Memory B cell (primary cell): ENCODE data around the gene RAPGEF1.

Experiments used
- ATAC-seq: fragments of 150-1000 bp; cut with Tn5 transposase; 2 replicates; pipeline ENCODE4 v1.10.0; 2021; ENCODE audit warnings: low read depth, mild to moderate bottlenecking, moderate library complexity
- DNase-seq, 2 donors: peaks; one replicate each; pipeline ENCODE4 v3.0.0; 2022; ENCODE audit warnings: low spot score in 2 of 2
- H3K27ac Mint-ChIP-seq: one replicate; pipeline ENCODE4 v1.8.0; 2022; ENCODE audit warnings: mild to moderate bottlenecking, moderate library complexity, mixed read lengths
- H3K27me3 Mint-ChIP-seq: one replicate; pipeline ENCODE4 v1.8.0; 2022; ENCODE audit warnings: mixed read lengths
- H3K36me3 Mint-ChIP-seq: one replicate; pipeline ENCODE4 v1.8.0; 2022; ENCODE audit warnings: mild to moderate bottlenecking, mixed read lengths
- H3K4me1 Mint-ChIP-seq: one replicate; pipeline ENCODE4 v1.8.0; 2022; ENCODE audit warnings: mixed read lengths
- H3K4me3 Mint-ChIP-seq: one replicate; pipeline ENCODE4 v1.8.0; 2022; ENCODE audit warnings: mild to moderate bottlenecking, moderate library complexity, mixed read lengths
- H3K9me3 Mint-ChIP-seq: one replicate; pipeline ENCODE4 v1.8.0; 2022; ENCODE audit warnings: mixed read lengths

RAPGEF1 gene

DNA sequence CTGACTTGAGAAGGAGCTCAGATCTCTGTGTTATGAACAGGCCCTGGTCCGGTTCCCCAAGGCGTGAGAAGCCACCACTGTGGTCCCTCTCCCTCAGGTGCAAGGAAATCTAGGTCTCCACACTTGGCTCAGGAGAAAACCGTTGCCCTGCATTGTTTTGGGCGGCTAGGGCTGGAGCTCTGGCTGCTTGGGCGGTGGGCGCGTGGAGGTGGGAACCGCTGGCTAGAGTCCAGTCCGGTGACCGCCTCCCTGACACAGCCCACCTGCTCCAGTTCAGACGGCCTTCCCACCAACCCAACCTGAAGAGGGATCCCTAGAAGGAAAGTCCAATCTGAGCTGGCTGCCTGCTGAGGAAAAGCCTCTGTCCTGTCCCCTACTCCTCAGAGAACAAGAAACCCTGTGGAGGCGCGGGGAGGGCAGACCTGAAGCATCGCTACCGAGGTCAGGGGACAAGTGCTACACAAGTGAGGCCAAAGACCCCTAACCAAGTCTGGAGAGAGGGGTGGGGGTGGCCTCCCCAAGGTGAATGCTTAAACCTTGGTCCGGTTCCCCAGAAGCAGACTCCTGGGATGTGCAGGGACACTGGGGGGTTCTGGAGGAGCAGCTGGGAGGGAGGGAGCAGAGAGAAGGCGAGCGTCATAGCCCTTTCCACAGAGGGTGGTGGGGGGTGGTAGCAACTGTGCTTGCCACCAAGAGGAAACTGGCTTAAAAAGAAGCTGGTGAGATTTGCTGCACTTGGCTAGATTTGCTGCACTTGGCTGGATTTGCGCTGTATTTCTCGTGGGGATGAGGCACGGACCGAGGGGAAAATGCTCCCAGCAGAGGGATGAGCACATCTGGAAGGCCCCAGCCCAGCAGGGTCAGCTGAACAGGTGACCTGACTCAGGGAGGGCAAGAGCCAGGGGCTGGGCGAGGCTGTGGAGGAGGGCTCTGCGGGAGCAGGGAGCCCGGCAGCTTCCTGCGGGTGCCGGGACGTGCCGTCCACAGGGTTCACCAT, 65.2 kb downstream of the RAPGEF1 start:
- Mint-ChIP-seq H3K4me1 (peaks cover 84% of the 10 kb centered on the region), H3K9me3 (no peaks in the 10 kb centered on the region), H3K27ac (peak overlapping the region; percentile 97), H3K27me3 (no peaks in the 10 kb centered on the region), H3K36me3 (peaks cover 13% of the 10 kb centered on the region), H3K4me3 (peak overlapping the region; percentile 99)
- DNase-seq = peak in 1 of 2 donors; percentile 37
- peak; percentile 14 for ATAC-seq

GRCh38 chr9:131673531-131673930, 66.3 kb downstream of the RAPGEF1 start:
- Mint-ChIP-seq H3K27ac (peak overlapping the region; percentile 97), H3K4me3 (peak overlapping the region; percentile 99), H3K36me3 (peaks cover 13% of the 10 kb centered on the region), H3K9me3 (no peaks in the 10 kb centered on the region), H3K27me3 (no peaks in the 10 kb centered on the region), H3K4me1 (peaks cover 83% of the 10 kb centered on the region)
- no peak for ATAC-seq
- no peak for DNase-seq

- peak overlapping the region; percentile 97 for H3K27ac Mint-ChIP-seq
- no peaks in the 10 kb centered on the region for H3K27me3 Mint-ChIP-seq
- ATAC-seq (no peak), DNase-seq (no peak)
- H3K9me3 Mint-ChIP-seq = no peaks in the 10 kb centered on the region
- H3K4me1 Mint-ChIP-seq = peaks cover 83% of the 10 kb centered on the region
- peak overlapping the region; percentile 99 for H3K4me3 Mint-ChIP-seq
- H3K36me3 Mint-ChIP-seq = peaks cover 13% of the 10 kb centered on the region
Measured at GRCh38 chr9:131673068-131673467, 66.8 kb downstream of the RAPGEF1 start.

- H3K4me3 Mint-ChIP-seq = peak overlapping the region; percentile 99
- peak overlapping the region; percentile 97 for H3K27ac Mint-ChIP-seq
- no peak for ATAC-seq
- H3K27me3 Mint-ChIP-seq = no peaks in the 10 kb centered on the region
- peaks cover 83% of the 10 kb centered on the region for H3K4me1 Mint-ChIP-seq
- peaks cover 13% of the 10 kb centered on the region for H3K36me3 Mint-ChIP-seq
- no peaks in the 10 kb centered on the region for H3K9me3 Mint-ChIP-seq
- no peak for DNase-seq
Measured at GRCh38 chr9:131672451-131672850, 67.4 kb downstream of the RAPGEF1 start.

DNA sequence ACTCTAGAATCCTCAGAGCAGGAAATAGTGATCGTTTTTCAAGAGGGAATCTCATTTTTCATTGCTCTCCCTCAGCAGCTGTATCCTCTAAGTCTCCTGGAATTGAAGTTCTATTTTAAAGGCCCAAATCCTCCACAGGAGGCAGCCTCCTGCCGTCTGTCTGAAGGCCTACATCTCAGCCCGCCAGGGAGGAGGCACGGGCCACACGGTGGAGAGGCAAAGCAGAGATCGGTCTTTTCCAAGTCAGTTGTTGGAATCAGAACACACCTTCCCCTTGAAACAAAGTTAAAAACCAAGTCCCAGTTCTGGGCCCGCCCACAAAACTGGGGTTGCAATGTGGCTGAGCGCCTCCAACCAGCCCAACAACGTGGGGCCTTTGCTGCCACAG, 68.7 kb downstream of the RAPGEF1 start:
- no peak for ATAC-seq
- Mint-ChIP-seq H3K4me3 (peak overlapping the region; percentile 68), H3K27ac (peak overlapping the region; percentile 97), H3K36me3 (peaks cover 10% of the 10 kb centered on the region), H3K27me3 (no peaks in the 10 kb centered on the region), H3K9me3 (no peaks in the 10 kb centered on the region), H3K4me1 (peaks cover 78% of the 10 kb centered on the region)
- no peak for DNase-seq

GRCh38 chr9:131670247-131671132, 69.4 kb downstream of the RAPGEF1 start:
- DNase-seq = peak in 1 of 2 donors; percentile 34
- Mint-ChIP-seq H3K36me3 (peaks cover 8% of the 10 kb centered on the region), H3K27me3 (no peaks in the 10 kb centered on the region)

GRCh38 chr9:131669269-131670157, 70.4 kb downstream of the RAPGEF1 start:
- peaks cover 12% of the 10 kb centered on the region for H3K36me3 Mint-ChIP-seq
- ATAC-seq = no peak
- H3K4me1 Mint-ChIP-seq = peaks cover 76% of the 10 kb centered on the region

More at GRCh38 chr9:131670247-131671132, 69.4 kb downstream of the RAPGEF1 start:
- peak overlapping the region; percentile 97 for H3K27ac Mint-ChIP-seq
- H3K9me3 Mint-ChIP-seq = no peaks in the 10 kb centered on the region
- ATAC-seq = peak; percentile 59
- peak overlapping the region; percentile 68 for H3K4me3 Mint-ChIP-seq
- H3K4me1 Mint-ChIP-seq = peaks cover 76% of the 10 kb centered on the region

GRCh38 chr9:131668439-131669268, 71.2 kb downstream of the RAPGEF1 start:
- peak; percentile 64 for ATAC-seq

More at GRCh38 chr9:131669269-131670157, 70.4 kb downstream of the RAPGEF1 start:
- Mint-ChIP-seq H3K27me3 (no peaks in the 10 kb centered on the region), H3K27ac (peak overlapping the region; percentile 97), H3K4me3 (peak overlapping the region; percentile 68), H3K9me3 (no peaks in the 10 kb centered on the region)
- no peak for DNase-seq

GRCh38 chr9:131668057-131668438, 71.8 kb downstream of the RAPGEF1 start:
- Mint-ChIP-seq H3K4me3 (peak overlapping the region; percentile 70), H3K9me3 (no peaks in the 10 kb centered on the region)
- ATAC-seq = no peak

More at GRCh38 chr9:131668439-131669268, 71.2 kb downstream of the RAPGEF1 start:
- no peaks in the 10 kb centered on the region for H3K27me3 Mint-ChIP-seq
- no peaks in the 10 kb centered on the region for H3K9me3 Mint-ChIP-seq
- peak overlapping the region; percentile 68 for H3K4me3 Mint-ChIP-seq
- DNase-seq = no peak
- H3K36me3 Mint-ChIP-seq = peaks cover 13% of the 10 kb centered on the region
- H3K27ac Mint-ChIP-seq = peak overlapping the region; percentile 97
- H3K4me1 Mint-ChIP-seq = peaks cover 79% of the 10 kb centered on the region

GRCh38 chr9:131667576-131667975, 72.3 kb downstream of the RAPGEF1 start:
- H3K9me3 Mint-ChIP-seq = no peaks in the 10 kb centered on the region
- H3K27ac Mint-ChIP-seq = peak overlapping the region; percentile 97
- peak; percentile 26 for ATAC-seq
- peak overlapping the region; percentile 70 for H3K4me3 Mint-ChIP-seq
- DNase-seq = no peak
- no peaks in the 10 kb centered on the region for H3K27me3 Mint-ChIP-seq
- H3K4me1 Mint-ChIP-seq = peaks cover 78% of the 10 kb centered on the region
- peaks cover 15% of the 10 kb centered on the region for H3K36me3 Mint-ChIP-seq

More at GRCh38 chr9:131668057-131668438, 71.8 kb downstream of the RAPGEF1 start:
- peaks cover 14% of the 10 kb centered on the region for H3K36me3 Mint-ChIP-seq
- no peak for DNase-seq
- H3K27ac Mint-ChIP-seq = peak overlapping the region; percentile 97
- no peaks in the 10 kb centered on the region for H3K27me3 Mint-ChIP-seq
- peaks cover 78% of the 10 kb centered on the region for H3K4me1 Mint-ChIP-seq

GRCh38 chr9:131666774-131667173, 73.1 kb downstream of the RAPGEF1 start:
- H3K36me3 Mint-ChIP-seq = peaks cover 16% of the 10 kb centered on the region
- H3K4me1 Mint-ChIP-seq = peaks cover 76% of the 10 kb centered on the region
- ATAC-seq (no peak), DNase-seq (no peak)
- H3K4me3 Mint-ChIP-seq = peak overlapping the region; percentile 71
- no peaks in the 10 kb centered on the region for H3K9me3 Mint-ChIP-seq
- H3K27ac Mint-ChIP-seq = peak overlapping the region; percentile 97
- no peaks in the 10 kb centered on the region for H3K27me3 Mint-ChIP-seq

DNA sequence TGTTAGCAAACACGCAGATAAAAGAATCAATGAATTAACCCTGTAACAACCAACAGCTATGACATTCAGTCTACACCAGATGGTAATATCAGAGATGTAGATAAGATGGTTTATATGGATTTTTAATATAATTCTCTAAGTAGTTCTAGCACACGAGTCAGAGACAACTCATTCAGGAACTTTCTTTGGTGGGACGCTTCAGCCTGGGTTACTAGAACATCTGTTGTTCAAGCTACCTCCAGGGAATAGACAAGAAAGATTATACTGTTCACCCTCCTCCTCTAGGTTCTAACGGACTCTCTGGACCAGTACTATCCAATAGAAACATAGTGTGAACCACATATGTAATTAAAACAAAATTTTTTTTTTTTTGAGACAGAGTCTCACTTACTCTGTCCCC, 73.8 kb downstream of the RAPGEF1 start:
- Mint-ChIP-seq H3K36me3 (peaks cover 15% of the 10 kb centered on the region), H3K27ac (peak overlapping the region; percentile 97), H3K9me3 (no peaks in the 10 kb centered on the region), H3K27me3 (no peaks in the 10 kb centered on the region), H3K4me3 (no peak overlapping the region), H3K4me1 (peaks cover 74% of the 10 kb centered on the region)
- no peak for ATAC-seq
- DNase-seq = no peak
